H9 (cell line): ENCODE data around the gene DMAC2L. TPM values are rescaled to one million over a fixed set of nuclear protein-coding genes. Genes with fewer than 3 reads are reported as not detected.

Experiments used
- DNase-seq: peaks from one replicate; pipeline ENCODE4 v3.0.0-alpha.2; 2017
- H2AFZ ChIP-seq: one replicate; pipeline ENCODE4 v1.6.1; 2013; ENCODE audit warnings: mild to moderate bottlenecking, low read length, control low read depth, moderate library complexity
- H2AK5ac ChIP-seq: 2 replicates; pipeline ENCODE4 v1.6.1; 2013; ENCODE audit warnings: low read length, control low read depth, mixed read lengths; ENCODE audit not compliant: insufficient read length
- H2BK120ac ChIP-seq: one replicate; pipeline ENCODE4 v1.6.1; 2013; ENCODE audit warnings: low read depth, mild to moderate bottlenecking, low read length, control low read depth, inconsistent platforms; ENCODE audit not compliant: poor library complexity, severe bottlenecking
- H2BK12ac ChIP-seq: 2 replicates; pipeline ENCODE4 v1.6.1; 2013; ENCODE audit warnings: low read length, control low read depth, mixed read lengths, low read depth; ENCODE audit not compliant: insufficient read length
- H2BK15ac ChIP-seq: 2 replicates; pipeline ENCODE4 v1.6.1; 2013; ENCODE audit warnings: low read depth, low read length, control low read depth
- H2BK20ac ChIP-seq: one replicate; pipeline ENCODE4 v1.6.1; 2013; ENCODE audit warnings: low read depth, mild to moderate bottlenecking, low read length, control low read depth, inconsistent platforms; ENCODE audit not compliant: poor library complexity, severe bottlenecking
- H2BK5ac ChIP-seq: 2 replicates; pipeline ENCODE4 v1.6.1; 2013; ENCODE audit warnings: low read length, control low read depth, mixed read lengths; ENCODE audit not compliant: insufficient read length
- H3K14ac ChIP-seq: 2 replicates; pipeline ENCODE4 v1.6.1; 2013; ENCODE audit warnings: low read length, control low read depth; ENCODE audit not compliant: insufficient read depth
- H3K18ac ChIP-seq: 2 replicates; pipeline ENCODE4 v1.6.1; 2013; ENCODE audit warnings: low read depth, mild to moderate bottlenecking, mixed read lengths, low read length, control low read depth; ENCODE audit not compliant: insufficient read length
- H3K23ac ChIP-seq: 2 replicates; pipeline ENCODE4 v1.6.1; 2013; ENCODE audit warnings: low read length, control low read depth, mixed read lengths, low read depth; ENCODE audit not compliant: insufficient read length
- H3K23me2 ChIP-seq: 2 replicates; pipeline ENCODE4 v1.6.1; 2013; ENCODE audit warnings: low read depth, mild to moderate bottlenecking, mixed read lengths, low read length, control low read depth; ENCODE audit not compliant: insufficient read length, poor library complexity, severe bottlenecking
- H3K27ac ChIP-seq: 2 replicates; pipeline ENCODE4 v1.5.1; 2013; ENCODE audit warnings: low read length, control low read depth, mixed read lengths, low read depth; ENCODE audit not compliant: insufficient read length
- H3K27me3 ChIP-seq: 2 replicates; pipeline ENCODE4 v1.6.1; 2013; ENCODE audit warnings: low read length, control low read depth, inconsistent platforms; ENCODE audit not compliant: insufficient read depth
- H3K4ac ChIP-seq: 2 replicates; pipeline ENCODE4 v1.6.1; 2013; ENCODE audit warnings: low read depth, mild to moderate bottlenecking, control low read depth, inconsistent platforms, low read length, moderate library complexity
- H3K4me1 ChIP-seq: 2 replicates; pipeline ENCODE4 v1.6.1; 2013; ENCODE audit warnings: low read length, control low read depth, inconsistent platforms; ENCODE audit not compliant: insufficient read depth
- H3K4me2 ChIP-seq: 2 replicates; pipeline ENCODE4 v1.6.1; 2013; ENCODE audit warnings: low read length, control low read depth, mixed read lengths; ENCODE audit not compliant: insufficient read length, insufficient read depth
- H3K56ac ChIP-seq: 2 replicates; pipeline ENCODE4 v1.6.1; 2013; ENCODE audit warnings: low read depth, mild to moderate bottlenecking, mixed read lengths, low read length, control low read depth; ENCODE audit not compliant: insufficient read length
- H3K79me1 ChIP-seq: 2 replicates; pipeline ENCODE4 v1.6.1; 2013; ENCODE audit warnings: low read depth, mild to moderate bottlenecking, moderate library complexity, low read length, control low read depth, inconsistent platforms; ENCODE audit not compliant: insufficient read depth, poor library complexity, severe bottlenecking
- H3K79me2 ChIP-seq: 2 replicates; pipeline ENCODE4 v1.6.1; 2013; ENCODE audit warnings: low read length, control low read depth, inconsistent platforms; ENCODE audit not compliant: insufficient read depth
- H3K9ac ChIP-seq: 2 replicates; pipeline ENCODE4 v1.6.1; 2013; ENCODE audit warnings: low read length, control low read depth, mixed read lengths; ENCODE audit not compliant: insufficient read length; ENCODE audit errors: extremely low read depth
- H3K9me3 ChIP-seq: one replicate; pipeline ENCODE4 v1.6.1; 2013; ENCODE audit warnings: low read depth, low read length, inconsistent platforms; ENCODE audit not compliant: control insufficient read depth
- H3T11ph ChIP-seq: one replicate; pipeline ENCODE4 v1.6.1; 2013; ENCODE audit warnings: mild to moderate bottlenecking, low read length, control low read depth, inconsistent platforms
- H4K20me1 ChIP-seq: one replicate; pipeline ENCODE4 v1.6.1; 2013; ENCODE audit not compliant: control insufficient read depth, insufficient read length, insufficient read depth
- H4K5ac ChIP-seq: 2 replicates; pipeline ENCODE4 v1.6.1; 2013; ENCODE audit warnings: low read depth, mild to moderate bottlenecking, mixed read lengths, low read length, control low read depth; ENCODE audit not compliant: insufficient read length
- H4K8ac ChIP-seq: replicated peaks from 2 replicates; pipeline ENCODE4 v1.6.1; 2013; ENCODE audit warnings: low read length, control low read depth, mixed read lengths, low read depth; ENCODE audit not compliant: insufficient read length
- H4K91ac ChIP-seq: 2 replicates; pipeline ENCODE4 v1.6.1; 2013; ENCODE audit warnings: low read depth, mild to moderate bottlenecking, moderate library complexity, mixed read lengths, low read length, control low read depth; ENCODE audit not compliant: insufficient read length
- H3K27ac Mint-ChIP-seq, 3 experiments: 2 replicates in 2 of 3; 3 replicates in 1 of 3; pipeline ENCODE4 v1.8.0; 2020 to 2021; ENCODE audit warnings: mixed read lengths in 3 of 3, mild to moderate bottlenecking in 1 of 3, moderate library complexity in 1 of 3
- H3K27me3 Mint-ChIP-seq: 2 replicates; pipeline ENCODE4 v1.8.0; 2021; ENCODE audit warnings: low read depth, mild to moderate bottlenecking, moderate library complexity, mixed read lengths
- H3K36me3 Mint-ChIP-seq, 3 experiments: 2 replicates in 2 of 3; 3 replicates in 1 of 3; pipeline ENCODE4 v1.8.0; 2020 to 2021; ENCODE audit warnings: low read depth in 3 of 3, mixed read lengths in 3 of 3; ENCODE audit not compliant: insufficient read depth in 1 of 3
- H3K4me1 Mint-ChIP-seq, 2 experiments: 2 replicates each; pipeline ENCODE4 v1.8.0; 2020; ENCODE audit warnings: mixed read lengths in 2 of 2
- H3K4me3 Mint-ChIP-seq, 2 experiments: 2 replicates in 1 of 2; 3 replicates in 1 of 2; pipeline ENCODE4 v1.8.0; 2020 to 2021; ENCODE audit warnings: mild to moderate bottlenecking in 2 of 2, mixed read lengths in 2 of 2, moderate library complexity in 1 of 2
- H3K9me3 Mint-ChIP-seq, 2 experiments: 2 replicates in 1 of 2; 3 replicates in 1 of 2; pipeline ENCODE4 v1.8.0; 2020; ENCODE audit warnings: mild to moderate bottlenecking in 2 of 2, mixed read lengths in 2 of 2, moderate library complexity in 1 of 2
- WGBS: extraction: QIAGEN DNeasy Blood & Tissue Kit; methylation state at CpG from one replicate; pipeline ENCODE4 v1.1.7; 2013; ENCODE audit warnings: missing lambda C conversion rate, low lambda C conversion rate, mixed read lengths; ENCODE audit not compliant: insufficient read length; ENCODE audit errors: extremely low coverage; 5-methylcytosine and 5-hydroxymethylcytosine counted together
- total RNA-seq: library from RNA; stranded (reverse); gene quantifications from 2 replicates; pipeline ENCODE4 v1.2.1, GENCODE V29; 2021
- TF ChIP-seq, protein P1 (sequence below): fragments of 200-600 bp; sonication (generic); conservative IDR thresholded peaks from 3 replicates; pipeline ENCODE4 v1.8.0; 2021; ENCODE audit warnings: antibody characterized with exemption, mild to moderate bottlenecking

The DMAC2L gene
- total RNA-seq, 1 experiment from 2014 or later, result 22.4 TPM

DNA sequence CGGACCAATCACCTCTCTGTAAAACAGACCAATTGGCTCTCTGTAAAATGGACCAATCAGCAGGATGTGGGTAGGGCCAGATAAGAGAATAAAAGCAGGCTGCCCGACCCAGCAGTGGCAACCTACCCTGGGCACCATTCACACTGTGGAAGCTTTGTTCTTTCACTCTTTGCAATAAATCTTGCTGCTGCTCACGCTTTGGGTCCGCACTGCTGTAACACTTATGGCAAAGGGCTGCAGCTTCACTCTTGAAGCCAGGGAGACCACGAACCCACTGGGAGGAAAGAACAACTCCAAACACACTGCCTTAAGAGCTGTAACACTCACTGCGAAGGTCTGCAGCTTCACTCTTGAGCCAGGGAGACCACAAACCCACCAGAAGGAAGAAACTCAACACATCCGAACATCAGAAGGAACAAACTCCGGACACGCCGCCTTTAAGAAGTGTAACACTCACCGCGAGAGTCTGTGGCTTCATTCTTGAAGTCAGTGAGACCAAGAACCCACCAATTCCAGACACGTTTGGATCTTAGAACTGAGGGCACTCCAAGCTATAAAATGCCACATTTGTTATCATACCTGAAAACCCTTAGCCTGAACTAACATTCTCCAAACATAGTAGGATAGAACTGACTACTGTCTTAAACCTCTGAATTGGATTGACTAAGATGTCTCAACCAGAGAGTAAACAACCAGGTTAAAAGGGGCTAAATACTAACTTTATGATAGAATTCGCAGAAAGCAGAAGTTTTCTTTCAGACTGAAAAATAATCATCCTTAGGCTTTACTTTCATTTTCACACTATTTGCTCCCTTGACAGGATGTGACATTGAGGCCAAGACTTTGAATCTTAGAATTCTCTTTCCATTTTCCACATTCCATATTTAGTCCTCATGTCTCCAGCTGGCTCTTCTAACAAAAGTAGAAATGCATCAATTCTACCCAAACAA lies 50.9 kb downstream of the DMAC2L start:
- WGBS, result no CpG with 5 or more reads among the region's 14 CpGs

More for the DNA sequence above, 50.9 kb downstream of the DMAC2L start:
- DNase-seq, result no peak
- Mint-ChIP-seq H3K27ac (no peak overlapping the region; a peak in 1 of 7 replicates), H3K4me3 (no peak overlapping the region), H3K4me1 (peaks cover 3% of the 10 kb centered on the region in 2 experiments; a peak in 3 of 4 replicates), H3K36me3 (no peaks in the 10 kb centered on the region), H3K27me3 (no peaks in the 10 kb centered on the region), H3K9me3 (no peaks in the 10 kb centered on the region; a peak in 1 of 5 replicates)
- Histone ChIP-seq H3K4me2 (no peak overlapping the region), H3K56ac (no peak overlapping the region), H3K9me3 (no peaks in the 10 kb centered on the region), H3K79me1 (no peaks in the 10 kb centered on the region), H3K4me1 (no peaks in the 10 kb centered on the region), H2AFZ (no peak overlapping the region), H3T11ph (no peak overlapping the region), H4K5ac (no peak overlapping the region), H4K91ac (no peak overlapping the region), H2AK5ac (no peak overlapping the region), H3K4ac (no peak overlapping the region), H3K79me2 (no peaks in the 10 kb centered on the region), H2BK15ac (no peak overlapping the region), H4K8ac (no peak overlapping the region), H3K23me2 (no peaks in the 10 kb centered on the region), H3K27me3 (no peaks in the 10 kb centered on the region), H2BK20ac (no peak overlapping the region), H3K14ac (no peak overlapping the region), H3K23ac (no peak overlapping the region), H2BK5ac (no peak overlapping the region), H2BK120ac (no peak overlapping the region), H3K9ac (no peak overlapping the region), H3K27ac (no peak overlapping the region), H2BK12ac (no peak overlapping the region), H4K20me1 (no peaks in the 10 kb centered on the region), H3K18ac (no peak overlapping the region)
- TF ChIP-seq, protein P1, sequence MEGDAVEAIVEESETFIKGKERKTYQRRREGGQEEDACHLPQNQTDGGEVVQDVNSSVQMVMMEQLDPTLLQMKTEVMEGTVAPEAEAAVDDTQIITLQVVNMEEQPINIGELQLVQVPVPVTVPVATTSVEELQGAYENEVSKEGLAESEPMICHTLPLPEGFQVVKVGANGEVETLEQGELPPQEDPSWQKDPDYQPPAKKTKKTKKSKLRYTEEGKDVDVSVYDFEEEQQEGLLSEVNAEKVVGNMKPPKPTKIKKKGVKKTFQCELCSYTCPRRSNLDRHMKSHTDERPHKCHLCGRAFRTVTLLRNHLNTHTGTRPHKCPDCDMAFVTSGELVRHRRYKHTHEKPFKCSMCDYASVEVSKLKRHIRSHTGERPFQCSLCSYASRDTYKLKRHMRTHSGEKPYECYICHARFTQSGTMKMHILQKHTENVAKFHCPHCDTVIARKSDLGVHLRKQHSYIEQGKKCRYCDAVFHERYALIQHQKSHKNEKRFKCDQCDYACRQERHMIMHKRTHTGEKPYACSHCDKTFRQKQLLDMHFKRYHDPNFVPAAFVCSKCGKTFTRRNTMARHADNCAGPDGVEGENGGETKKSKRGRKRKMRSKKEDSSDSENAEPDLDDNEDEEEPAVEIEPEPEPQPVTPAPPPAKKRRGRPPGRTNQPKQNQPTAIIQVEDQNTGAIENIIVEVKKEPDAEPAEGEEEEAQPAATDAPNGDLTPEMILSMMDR, result no peak
